GM12878 (cell line): ENCODE results near the gene ELOF1. TPM values are rescaled to one million over a fixed set of nuclear protein-coding genes. Genes with fewer than 3 reads are reported as not detected.

Experiments used
- BCL11A ChIP-seq: IDR thresholded peaks from 2 replicates; pipeline ENCODE4 v1.6.1; 2011; ENCODE audit warnings: low read depth, low read length
- CREB1 ChIP-seq: IDR thresholded peaks from 2 replicates; pipeline ENCODE4 v1.6.1; 2012; ENCODE audit warnings: low read depth, mild to moderate bottlenecking, inconsistent platforms
- EGR1 ChIP-seq, 2 experiments: IDR thresholded peaks; 1 replicate in 1 of 2; 2 replicates in 1 of 2; pipeline ENCODE4 v1.6.1; 2011 to 2012; ENCODE audit warnings: low read depth in 2 of 2, low read length in 2 of 2, borderline replicate concordance in 1 of 2, mild to moderate bottlenecking in 1 of 2, moderate library complexity in 1 of 2
- ESRRA ChIP-seq: IDR thresholded peaks from 2 replicates; pipeline ENCODE4 v1.6.1; 2012; ENCODE audit warnings: mild to moderate bottlenecking, low read length, improper control_type of control experiment
- GABPA ChIP-seq: IDR thresholded peaks from 2 replicates; pipeline ENCODE4 v1.6.1; 2014; ENCODE audit warnings: antibody characterized with exemption, low read depth, mild to moderate bottlenecking, inconsistent platforms
- NFXL1 ChIP-seq: fragments of 450-650 bp; IDR thresholded peaks from 2 replicates; pipeline ENCODE4 v1.6.1; 2017; ENCODE audit warnings: antibody characterized with exemption, mild to moderate bottlenecking, borderline replicate concordance
- PAX5 ChIP-seq: IDR thresholded peaks from 2 replicates; pipeline ENCODE4 v1.6.1; 2011; ENCODE audit warnings: low read depth, low read length, borderline replicate concordance
- SMARCA5 ChIP-seq: fragments of 450-650 bp; IDR thresholded peaks from 2 replicates; pipeline ENCODE4 v1.6.1; 2017; ENCODE audit warnings: mild to moderate bottlenecking
- SP1 ChIP-seq: IDR thresholded peaks from one replicate; pipeline ENCODE4 v1.6.1; 2011; ENCODE audit warnings: low read depth, low read length
- SREBF2 ChIP-seq: IDR thresholded peaks from 2 replicates; pipeline ENCODE4 v1.6.1; 2012; ENCODE audit warnings: mild to moderate bottlenecking, low read length
- ZNF384 ChIP-seq: IDR thresholded peaks from 2 replicates; pipeline ENCODE4 v1.6.1; 2012; ENCODE audit warnings: low read depth, mild to moderate bottlenecking, low read length, improper control_type of control experiment, borderline replicate concordance
- ZSCAN29 ChIP-seq: fragments of 450-650 bp; IDR thresholded peaks from 2 replicates; pipeline ENCODE4 v1.6.1; 2017; ENCODE audit warnings: mild to moderate bottlenecking, moderate library complexity
- polyA plus RNA-seq, 11 experiments: library from polyadenylated mRNA; depleted of rRNA in 4 of 11; unstranded in 6 of 11; stranded (reverse) in 5 of 11; fragments of >200 nt; fragmentation: Nextera tagmentation in 4 of 11; fragmentation: Illumina TruSeq in 1 of 11; extraction: Ambion mirVana in 4 of 11; extraction: Trizol in 1 of 11; gene quantifications; 1 replicate in 1 of 11; 2 replicates in 10 of 11; pipeline versions ENCODE4 v1.2.1 to v1.2.3, GENCODE V29; 2011 to 2016; ENCODE audit warnings: inconsistent platforms in 2 of 11, missing spikeins in 2 of 11, low read depth in 1 of 11
- total RNA-seq, 4 experiments: library from RNA; depleted of rRNA in 3 of 4; stranded (reverse); fragments of >200 nt in 3 of 4; fragmentation: Illumina TruSeq in 1 of 4; extraction: Trizol in 1 of 4; gene quantifications; 2 replicates each; pipeline versions ENCODE4 v1.2.1 to v1.2.3, GENCODE V29; 2013 to 2021
- TF ChIP-seq, protein P1 (sequence below): IDR thresholded peaks from 2 replicates; pipeline ENCODE4 v1.6.1; 2012; ENCODE audit warnings: improper control_type of control experiment, low read depth, low read length; ENCODE audit not compliant: insufficient replicate concordance
- TF ChIP-seq, protein P2 (sequence below): fragments of 450-650 bp; IDR thresholded peaks from 2 replicates; pipeline ENCODE4 v1.6.1; 2018; ENCODE audit warnings: mild to moderate bottlenecking, low read depth, moderate library complexity; ENCODE audit not compliant: partially characterized antibody
- TF ChIP-seq, protein P3 (sequence below): fragments of 450-650 bp; IDR thresholded peaks from 2 replicates; pipeline ENCODE4 v1.6.1; 2014; ENCODE audit warnings: mild to moderate bottlenecking
- TF ChIP-seq, protein P4 (sequence below), 3 experiments: IDR thresholded peaks in 2 of 3; conservative IDR thresholded peaks in 1 of 3; 2 replicates each; pipeline ENCODE4 v1.5.1; 2011; ENCODE audit warnings: low read depth in 3 of 3, low read length in 3 of 3, mild to moderate bottlenecking in 3 of 3, control low read depth in 2 of 3, moderate library complexity in 2 of 3, inconsistent platforms in 1 of 3, mixed read lengths in 1 of 3; ENCODE audit not compliant: control insufficient read depth in 2 of 3, insufficient read depth in 1 of 3; ENCODE audit errors: extremely low read depth in 1 of 3

ELOF1 gene
- total and polyA plus RNA-seq, 10 of the 15 experiments (the other 5 are each of a cell fraction or from before 2014, with no cell fraction given), result 11.7 to 124 (median 92.9) TPM

DNA sequence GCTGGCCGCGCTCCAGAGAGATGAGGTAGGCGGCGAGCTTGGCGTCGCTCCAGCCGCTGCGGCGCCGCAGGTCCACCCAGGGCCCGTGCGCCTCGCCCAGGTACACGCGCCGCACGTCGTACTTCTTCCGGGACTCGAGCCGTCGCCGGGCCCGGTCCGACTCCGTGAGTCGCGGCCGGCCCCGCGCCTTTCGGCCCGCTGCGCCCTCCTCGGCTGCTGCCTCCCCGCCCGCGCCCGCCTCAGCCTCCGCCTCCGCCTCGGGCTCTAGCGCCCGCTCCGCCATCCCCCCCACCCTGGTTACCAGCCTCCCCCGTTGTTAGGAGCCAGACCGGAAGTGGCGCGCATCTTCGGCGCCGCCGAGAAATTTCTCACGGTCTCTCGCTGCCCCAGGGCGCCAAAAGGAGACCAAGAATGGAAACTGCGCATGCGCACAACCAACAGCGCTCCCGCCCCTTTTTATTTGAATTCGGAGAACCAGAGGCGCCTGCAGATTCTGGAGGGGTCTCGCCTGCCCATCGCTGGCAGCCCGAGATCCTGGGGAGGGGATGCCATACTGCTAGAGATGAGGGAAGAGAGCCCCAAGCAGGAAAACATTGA lies 53.4 kb downstream of the ELOF1 start, which contains the start of gene ZNF653 (continued):
- TF ChIP-seq, protein P1, sequence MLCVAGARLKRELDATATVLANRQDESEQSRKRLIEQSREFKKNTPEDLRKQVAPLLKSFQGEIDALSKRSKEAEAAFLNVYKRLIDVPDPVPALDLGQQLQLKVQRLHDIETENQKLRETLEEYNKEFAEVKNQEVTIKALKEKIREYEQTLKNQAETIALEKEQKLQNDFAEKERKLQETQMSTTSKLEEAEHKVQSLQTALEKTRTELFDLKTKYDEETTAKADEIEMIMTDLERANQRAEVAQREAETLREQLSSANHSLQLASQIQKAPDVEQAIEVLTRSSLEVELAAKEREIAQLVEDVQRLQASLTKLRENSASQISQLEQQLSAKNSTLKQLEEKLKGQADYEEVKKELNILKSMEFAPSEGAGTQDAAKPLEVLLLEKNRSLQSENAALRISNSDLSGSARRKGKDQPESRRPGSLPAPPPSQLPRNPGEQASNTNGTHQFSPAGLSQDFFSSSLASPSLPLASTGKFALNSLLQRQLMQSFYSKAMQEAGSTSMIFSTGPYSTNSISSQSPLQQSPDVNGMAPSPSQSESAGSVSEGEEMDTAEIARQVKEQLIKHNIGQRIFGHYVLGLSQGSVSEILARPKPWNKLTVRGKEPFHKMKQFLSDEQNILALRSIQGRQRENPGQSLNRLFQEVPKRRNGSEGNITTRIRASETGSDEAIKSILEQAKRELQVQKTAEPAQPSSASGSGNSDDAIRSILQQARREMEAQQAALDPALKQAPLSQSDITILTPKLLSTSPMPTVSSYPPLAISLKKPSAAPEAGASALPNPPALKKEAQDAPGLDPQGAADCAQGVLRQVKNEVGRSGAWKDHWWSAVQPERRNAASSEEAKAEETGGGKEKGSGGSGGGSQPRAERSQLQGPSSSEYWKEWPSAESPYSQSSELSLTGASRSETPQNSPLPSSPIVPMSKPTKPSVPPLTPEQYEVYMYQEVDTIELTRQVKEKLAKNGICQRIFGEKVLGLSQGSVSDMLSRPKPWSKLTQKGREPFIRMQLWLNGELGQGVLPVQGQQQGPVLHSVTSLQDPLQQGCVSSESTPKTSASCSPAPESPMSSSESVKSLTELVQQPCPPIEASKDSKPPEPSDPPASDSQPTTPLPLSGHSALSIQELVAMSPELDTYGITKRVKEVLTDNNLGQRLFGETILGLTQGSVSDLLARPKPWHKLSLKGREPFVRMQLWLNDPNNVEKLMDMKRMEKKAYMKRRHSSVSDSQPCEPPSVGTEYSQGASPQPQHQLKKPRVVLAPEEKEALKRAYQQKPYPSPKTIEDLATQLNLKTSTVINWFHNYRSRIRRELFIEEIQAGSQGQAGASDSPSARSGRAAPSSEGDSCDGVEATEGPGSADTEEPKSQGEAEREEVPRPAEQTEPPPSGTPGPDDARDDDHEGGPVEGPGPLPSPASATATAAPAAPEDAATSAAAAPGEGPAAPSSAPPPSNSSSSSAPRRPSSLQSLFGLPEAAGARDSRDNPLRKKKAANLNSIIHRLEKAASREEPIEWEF, result no peak
- no peak for TF ChIP-seq ZSCAN29
- TF ChIP-seq, protein P2, sequence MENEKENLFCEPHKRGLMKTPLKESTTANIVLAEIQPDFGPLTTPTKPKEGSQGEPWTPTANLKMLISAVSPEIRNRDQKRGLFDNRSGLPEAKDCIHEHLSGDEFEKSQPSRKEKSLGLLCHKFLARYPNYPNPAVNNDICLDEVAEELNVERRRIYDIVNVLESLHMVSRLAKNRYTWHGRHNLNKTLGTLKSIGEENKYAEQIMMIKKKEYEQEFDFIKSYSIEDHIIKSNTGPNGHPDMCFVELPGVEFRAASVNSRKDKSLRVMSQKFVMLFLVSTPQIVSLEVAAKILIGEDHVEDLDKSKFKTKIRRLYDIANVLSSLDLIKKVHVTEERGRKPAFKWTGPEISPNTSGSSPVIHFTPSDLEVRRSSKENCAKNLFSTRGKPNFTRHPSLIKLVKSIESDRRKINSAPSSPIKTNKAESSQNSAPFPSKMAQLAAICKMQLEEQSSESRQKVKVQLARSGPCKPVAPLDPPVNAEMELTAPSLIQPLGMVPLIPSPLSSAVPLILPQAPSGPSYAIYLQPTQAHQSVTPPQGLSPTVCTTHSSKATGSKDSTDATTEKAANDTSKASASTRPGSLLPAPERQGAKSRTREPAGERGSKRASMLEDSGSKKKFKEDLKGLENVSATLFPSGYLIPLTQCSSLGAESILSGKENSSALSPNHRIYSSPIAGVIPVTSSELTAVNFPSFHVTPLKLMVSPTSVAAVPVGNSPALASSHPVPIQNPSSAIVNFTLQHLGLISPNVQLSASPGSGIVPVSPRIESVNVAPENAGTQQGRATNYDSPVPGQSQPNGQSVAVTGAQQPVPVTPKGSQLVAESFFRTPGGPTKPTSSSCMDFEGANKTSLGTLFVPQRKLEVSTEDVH, result no peak
- TF ChIP-seq, protein P3, sequence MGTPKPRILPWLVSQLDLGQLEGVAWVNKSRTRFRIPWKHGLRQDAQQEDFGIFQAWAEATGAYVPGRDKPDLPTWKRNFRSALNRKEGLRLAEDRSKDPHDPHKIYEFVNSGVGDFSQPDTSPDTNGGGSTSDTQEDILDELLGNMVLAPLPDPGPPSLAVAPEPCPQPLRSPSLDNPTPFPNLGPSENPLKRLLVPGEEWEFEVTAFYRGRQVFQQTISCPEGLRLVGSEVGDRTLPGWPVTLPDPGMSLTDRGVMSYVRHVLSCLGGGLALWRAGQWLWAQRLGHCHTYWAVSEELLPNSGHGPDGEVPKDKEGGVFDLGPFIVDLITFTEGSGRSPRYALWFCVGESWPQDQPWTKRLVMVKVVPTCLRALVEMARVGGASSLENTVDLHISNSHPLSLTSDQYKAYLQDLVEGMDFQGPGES, result no peak
- peak in 1 of 2 experiments; percentile 76; a peak in 1 of 3 replicates for TF ChIP-seq EGR1 (IDR thresholded peaks at IDR 0.05; ENCODE audit: borderline replicate concordance in 1 of 2, low read depth in 2 of 2, low read length in 2 of 2)
- peak; percentile 90 for TF ChIP-seq GABPA
- no peak for TF ChIP-seq NFXL1
- TF ChIP-seq CREB1, result peak; percentile 98
- TF ChIP-seq BCL11A, result no peak
- TF ChIP-seq, protein P4, sequence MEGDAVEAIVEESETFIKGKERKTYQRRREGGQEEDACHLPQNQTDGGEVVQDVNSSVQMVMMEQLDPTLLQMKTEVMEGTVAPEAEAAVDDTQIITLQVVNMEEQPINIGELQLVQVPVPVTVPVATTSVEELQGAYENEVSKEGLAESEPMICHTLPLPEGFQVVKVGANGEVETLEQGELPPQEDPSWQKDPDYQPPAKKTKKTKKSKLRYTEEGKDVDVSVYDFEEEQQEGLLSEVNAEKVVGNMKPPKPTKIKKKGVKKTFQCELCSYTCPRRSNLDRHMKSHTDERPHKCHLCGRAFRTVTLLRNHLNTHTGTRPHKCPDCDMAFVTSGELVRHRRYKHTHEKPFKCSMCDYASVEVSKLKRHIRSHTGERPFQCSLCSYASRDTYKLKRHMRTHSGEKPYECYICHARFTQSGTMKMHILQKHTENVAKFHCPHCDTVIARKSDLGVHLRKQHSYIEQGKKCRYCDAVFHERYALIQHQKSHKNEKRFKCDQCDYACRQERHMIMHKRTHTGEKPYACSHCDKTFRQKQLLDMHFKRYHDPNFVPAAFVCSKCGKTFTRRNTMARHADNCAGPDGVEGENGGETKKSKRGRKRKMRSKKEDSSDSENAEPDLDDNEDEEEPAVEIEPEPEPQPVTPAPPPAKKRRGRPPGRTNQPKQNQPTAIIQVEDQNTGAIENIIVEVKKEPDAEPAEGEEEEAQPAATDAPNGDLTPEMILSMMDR (IDR thresholded peaks at IDR 0.05 in 2 of 3, conservative IDR thresholded peaks at IDR 0.05 in 1 of 3; ENCODE audit: control insufficient read depth in 2 of 3, extremely low read depth in 1 of 3, insufficient read depth in 1 of 3, low read depth in 3 of 3, low read length in 3 of 3), result no peak
- peak; percentile 89 for TF ChIP-seq SMARCA5
- no peak for TF ChIP-seq SP1
- TF ChIP-seq ZNF384, result no peak
- no peak for TF ChIP-seq PAX5
- TF ChIP-seq SREBF2, result peak; percentile 93
- no peak for TF ChIP-seq ESRRA
